SK-N-MC (cell line): Measurements from ENCODE around the gene ZNF467.

Experiments used
- EZH2 ChIP-seq: fragments of 200-600 bp; sonication (generic); IDR thresholded peaks from one replicate; pipeline ENCODE4 v1.6.1; 2017; ENCODE audit warnings: antibody characterized with exemption
- FOXP2 ChIP-seq: optimal IDR thresholded peaks from 2 replicates; pipeline ENCODE3; 2011; ENCODE audit warnings: mild to moderate bottlenecking, moderate library complexity; ENCODE audit not compliant: insufficient read depth; ENCODE audit errors: extremely low read length, control extremely low read depth
- POLR2AphosphoS5 ChIP-seq: IDR thresholded peaks from 2 replicates; pipeline ENCODE4 v1.6.1; 2012; ENCODE audit warnings: mild to moderate bottlenecking, low read depth, low read length, borderline replicate concordance

GRCh38 chr7:149772956-149773434 lies 393 bp downstream of the ZNF467 start:
- TF ChIP-seq POLR2AphosphoS5 (no peak), FOXP2 (no peak), EZH2 (no peak)
